GM21717 (cell line): ENCODE data around the gene AGFG1.
"Not testable (repeated sequence)": the region's sequence is repeated elsewhere in the genome, so short reads cannot be mapped to it uniquely, and the experiment has no call there.

Experiments used
- ATAC-seq: cut with Tn5 transposase; IDR thresholded peaks from one replicate; pipeline ENCODE4 v1.9.1; 2021; ENCODE audit warnings: mild to moderate bottlenecking, moderate library complexity; ENCODE audit not compliant: unreplicated experiment

Gene AGFG1

GRCh38 chr2:227529871-227530270 lies 57.9 kb downstream of the AGFG1 start:
- ATAC-seq = no peak

- ATAC-seq = peak; percentile 96
Measured at GRCh38 chr2:227534714-227535113, 62.8 kb downstream of the AGFG1 start.

GRCh38 chr2:227536445-227536844 lies 64.5 kb downstream of the AGFG1 start:
- ATAC-seq = no peak

GRCh38 chr2:227539465-227539956 lies 67.6 kb downstream of the AGFG1 start:
- ATAC-seq = no peak

GRCh38 chr2:227540352-227540751 lies 68.4 kb downstream of the AGFG1 start:
- not testable (repeated sequence) for ATAC-seq

- no peak for ATAC-seq
Measured at GRCh38 chr2:227545990-227546389, 74.0 kb downstream of the AGFG1 start.

- no peak for ATAC-seq
Measured at GRCh38 chr2:227551836-227552235, 79.9 kb downstream of the AGFG1 start.

- no peak for ATAC-seq
Measured at GRCh38 chr2:227562581-227562980, 90.6 kb downstream of the AGFG1 start.

GRCh38 chr2:227565080-227565479 lies 93.1 kb downstream of the AGFG1 start:
- no peak for ATAC-seq

- no peak for ATAC-seq
Measured at GRCh38 chr2:227566012-227566411, 94.1 kb downstream of the AGFG1 start.

GRCh38 chr2:227568852-227569169 lies 96.9 kb downstream of the AGFG1 start:
- no peak for ATAC-seq

- ATAC-seq = no peak
Measured at GRCh38 chr2:227570615-227571014, 98.7 kb downstream of the AGFG1 start.

GRCh38 chr2:227576110-227576509 lies 104.2 kb downstream of the AGFG1 start:
- ATAC-seq = no peak

GRCh38 chr2:227576812-227577211 lies 104.9 kb downstream of the AGFG1 start:
- ATAC-seq = no peak

- no peak for ATAC-seq
Measured at GRCh38 chr2:227577555-227577954, 105.6 kb downstream of the AGFG1 start.

GRCh38 chr2:227578642-227579041 lies 106.7 kb downstream of the AGFG1 start:
- ATAC-seq = no peak

GRCh38 chr2:227579791-227580190 lies 107.8 kb downstream of the AGFG1 start:
- no peak for ATAC-seq

GRCh38 chr2:227582369-227582768 lies 110.4 kb downstream of the AGFG1 start:
- no peak for ATAC-seq

GRCh38 chr2:227592694-227593387 lies 120.9 kb downstream of the AGFG1 start:
- peak; percentile 95 for ATAC-seq

GRCh38 chr2:227595797-227596196 lies 123.8 kb downstream of the AGFG1 start:
- no peak for ATAC-seq

- ATAC-seq = no peak
Measured at GRCh38 chr2:227597036-227597435, 125.1 kb downstream of the AGFG1 start.

GRCh38 chr2:227597998-227598397 lies 126.0 kb downstream of the AGFG1 start:
- no peak for ATAC-seq
